Sigmoid colon (tissue), 7 donors: ENCODE measurements around the gene AIFM1. TPM values are rescaled to one million over a fixed set of nuclear protein-coding genes. Genes with fewer than 3 reads are reported as not detected.

Experiments used
- polyA plus RNA-seq, 3 donors: library from polyadenylated mRNA; stranded (reverse); fragments of 200-250 nt; gene quantifications; one replicate each; pipeline ENCODE4 v1.2.3, GENCODE V29; 2013
- total RNA-seq, 4 donors: library from RNA; depleted of rRNA; stranded (reverse); fragments of >200 nt; gene quantifications; one replicate each; pipeline ENCODE4 v1.1.0, GENCODE V29; 2016
- donor health status: healthy with polysubstance abuse.
- donor health status: Bipolar disorder and iron deficiency.
- donor health status: healthy.

AIFM1 gene
- total and polyA plus RNA-seq, 7 donors: 9.7 to 55.9 (median 19.8) TPM

Other genes starting within 250 kb of the AIFM1 start
- gene BCORL1, start 183.2 kb downstream of the AIFM1 start, total RNA-seq: 1 to 10 TPM; 2.2 to 5.8 (median 4.2) TPM
- 1 to 10 TPM; 1.2 to 5.0 (median 1.6) TPM for gene BCORL1, start 183.2 kb downstream of the AIFM1 start, polyA plus RNA-seq
- gene ELF4, start 55.3 kb downstream of the AIFM1 start, total RNA-seq: 1 to 10 TPM; 4.6 to 7.8 (median 5.2) TPM
- gene ELF4, start 55.3 kb downstream of the AIFM1 start, polyA plus RNA-seq: 10 to 100 TPM; 19.2 to 25.9 (median 22.2) TPM
- gene RAB33A, start 6.1 kb upstream of the AIFM1 start, total RNA-seq: 1 to 10 TPM in 2 of 4 donors, not detected in 2; 1.2 to 1.3 TPM
- 1 to 10 TPM in 2 of 3 donors, not detected in 1; 1.2 to 3.8 TPM for gene RAB33A, start 6.1 kb upstream of the AIFM1 start, polyA plus RNA-seq
- 1 to 10 TPM; 5.3 to 6.4 (median 5.7) TPM for gene ZNF280C, start 103.1 kb upstream of the AIFM1 start, total RNA-seq
- gene ZNF280C, start 103.1 kb upstream of the AIFM1 start, polyA plus RNA-seq: 1 to 10 TPM in 1 of 3 donors, under 1 TPM in 2; under 0.01 to 1.2 (median 0.92) TPM
- gene SLC25A14, start 174.1 kb upstream of the AIFM1 start, total RNA-seq: 10 to 100 TPM in 3 of 4 donors, 1 to 10 TPM in 1; 8.6 to 16.8 (median 11.6) TPM
- 10 to 100 TPM in 1 of 3 donors, 1 to 10 TPM in 2; 4.4 to 10.0 (median 4.8) TPM for gene SLC25A14, start 174.1 kb upstream of the AIFM1 start, polyA plus RNA-seq
- gene GPR119, start 219.8 kb upstream of the AIFM1 start, total RNA-seq: not detected
- not detected for gene GPR119, start 219.8 kb upstream of the AIFM1 start, polyA plus RNA-seq
- 10 to 100 TPM; 18.9 to 25.2 (median 20.8) TPM for gene RBMX2, start 236.1 kb upstream of the AIFM1 start, total RNA-seq
- gene RBMX2, start 236.1 kb upstream of the AIFM1 start, polyA plus RNA-seq: 10 to 100 TPM; 16.0 to 24.6 (median 18.7) TPM